T-cell (primary cell): ENCODE results near the gene TGFBR2. TPM values are rescaled to one million over a fixed set of nuclear protein-coding genes. Genes with fewer than 3 reads are reported as not detected.
A peak's percentile ranks its signal among the peaks of the same experiment; 100 is the strongest.

Experiments
- ATAC-seq, 4 experiments: fragments of 200-7000 bp in 3 of 4; fragments of 150-1000 bp in 1 of 4; cut with Tn5 transposase; replicated peaks in 1 of 4; 1 replicate in 3 of 4; 2 replicates in 1 of 4; pipeline ENCODE4 v1.10.0; 2021; ENCODE audit warnings: moderate library complexity in 3 of 4, mild to moderate bottlenecking in 2 of 4, moderate number of reproducible peaks in 1 of 4
- CTCF ChIA-PET, 2 donors: fragments of 300-600 bp; sonication (Branson Sonifier 250); formaldehyde crosslinking; loops; one replicate each; lab custom pipeline; 2022; ENCODE audit warnings: antibody characterized with exemption in 2 of 2; lab: Charles Lee
- POLR2A ChIA-PET, 2 donors: fragments of 300-600 bp; sonication (Branson Sonifier 250); formaldehyde crosslinking; loops; one replicate each; lab custom pipeline; 2022; ENCODE audit warnings: antibody characterized with exemption in 2 of 2; lab: Charles Lee
- DNase-seq, 35 experiments: peaks; one replicate each; pipeline versions ENCODE4 v3.0.0 to v3.0.0-alpha.2; 2013 to 2023
- H3K27ac ChIP-seq: one replicate; pipeline ENCODE4 v1.5.1; 2013; ENCODE audit warnings: low read length
- H3K27me3 ChIP-seq, 2 experiments: replicated peaks in 1 of 2; 1 replicate in 1 of 2; 2 replicates in 1 of 2; pipeline versions ENCODE4 v1.6.1 to v1.7.0; 2013; ENCODE audit warnings: low read length in 1 of 2, mixed read lengths in 1 of 2; ENCODE audit not compliant: control insufficient read depth in 2 of 2, insufficient read depth in 2 of 2; ENCODE audit errors: extremely low read depth in 1 of 2
- H3K36me3 ChIP-seq, 2 donors: 1 replicate in 1 of 2; 2 replicates in 1 of 2; pipeline versions ENCODE4 v1.6.1 to v1.7.0; 2013; ENCODE audit warnings: low read length in 1 of 2; ENCODE audit not compliant: control insufficient read depth in 2 of 2, insufficient read depth in 1 of 2; ENCODE audit errors: extremely low read depth in 1 of 2
- H3K4me1 ChIP-seq, 2 experiments: 1 replicate in 1 of 2; 2 replicates in 1 of 2; pipeline versions ENCODE4 v1.6.1 to v1.7.0; 2013; ENCODE audit warnings: low read length in 2 of 2, mixed read lengths in 1 of 2; ENCODE audit not compliant: insufficient read depth in 2 of 2, control insufficient read depth in 1 of 2; ENCODE audit errors: extremely low read depth in 1 of 2
- H3K4me3 ChIP-seq, 2 donors: 1 replicate in 1 of 2; 2 replicates in 1 of 2; pipeline versions ENCODE4 v1.5.1 to v1.7.0; 2013; ENCODE audit warnings: mild to moderate bottlenecking in 2 of 2, low read length in 1 of 2, moderate library complexity in 1 of 2; ENCODE audit not compliant: control insufficient read depth in 1 of 2; ENCODE audit errors: extremely low read depth in 1 of 2
- H3K9me3 ChIP-seq: 2 replicates; pipeline ENCODE4 v1.7.0; 2013
- H3K27ac Mint-ChIP-seq, 2 donors: one replicate each; pipeline ENCODE4 v1.8.0; 2020 to 2021; ENCODE audit warnings: mild to moderate bottlenecking in 2 of 2, mixed read lengths in 2 of 2
- H3K27me3 Mint-ChIP-seq, 2 donors: one replicate each; pipeline ENCODE4 v1.8.0; 2021 to 2022; ENCODE audit warnings: mixed read lengths in 2 of 2
- H3K36me3 Mint-ChIP-seq: one replicate; pipeline ENCODE4 v1.8.0; 2021; ENCODE audit warnings: mixed read lengths
- H3K4me1 Mint-ChIP-seq, 3 donors: one replicate each; pipeline ENCODE4 v1.8.0; 2020 to 2022; ENCODE audit warnings: mixed read lengths in 3 of 3, mild to moderate bottlenecking in 1 of 3
- H3K4me3 Mint-ChIP-seq, 3 donors: one replicate each; pipeline ENCODE4 v1.8.0; 2020 to 2022; ENCODE audit warnings: mild to moderate bottlenecking in 3 of 3, mixed read lengths in 3 of 3, moderate library complexity in 3 of 3
- H3K9me3 Mint-ChIP-seq, 3 donors: one replicate each; pipeline ENCODE4 v1.8.0; 2020 to 2022; ENCODE audit warnings: mixed read lengths in 3 of 3
- WGBS: methylation state at CpG from one replicate; pipeline ENCODE4 v1.1.5; 2013; ENCODE audit warnings: missing lambda C conversion rate; ENCODE audit not compliant: insufficient coverage; 5-methylcytosine and 5-hydroxymethylcytosine counted together
- total RNA-seq, 35 experiments: library from RNA in 6 of 35; stranded (reverse) in 6 of 35; fragments of 120-200 nt in 1 of 35; gene quantifications; one replicate each; pipeline versions ENCODE4 v1.2.1 to v1.2.4 and lab custom pipeline; 2013 to 2026

The TGFBR2 gene
- total RNA-seq, 5 donors from 2014 or later (not counting 1 experiment from before 2014, with no cell fraction given) = 114 to 145 (median 127) TPM

DNA sequence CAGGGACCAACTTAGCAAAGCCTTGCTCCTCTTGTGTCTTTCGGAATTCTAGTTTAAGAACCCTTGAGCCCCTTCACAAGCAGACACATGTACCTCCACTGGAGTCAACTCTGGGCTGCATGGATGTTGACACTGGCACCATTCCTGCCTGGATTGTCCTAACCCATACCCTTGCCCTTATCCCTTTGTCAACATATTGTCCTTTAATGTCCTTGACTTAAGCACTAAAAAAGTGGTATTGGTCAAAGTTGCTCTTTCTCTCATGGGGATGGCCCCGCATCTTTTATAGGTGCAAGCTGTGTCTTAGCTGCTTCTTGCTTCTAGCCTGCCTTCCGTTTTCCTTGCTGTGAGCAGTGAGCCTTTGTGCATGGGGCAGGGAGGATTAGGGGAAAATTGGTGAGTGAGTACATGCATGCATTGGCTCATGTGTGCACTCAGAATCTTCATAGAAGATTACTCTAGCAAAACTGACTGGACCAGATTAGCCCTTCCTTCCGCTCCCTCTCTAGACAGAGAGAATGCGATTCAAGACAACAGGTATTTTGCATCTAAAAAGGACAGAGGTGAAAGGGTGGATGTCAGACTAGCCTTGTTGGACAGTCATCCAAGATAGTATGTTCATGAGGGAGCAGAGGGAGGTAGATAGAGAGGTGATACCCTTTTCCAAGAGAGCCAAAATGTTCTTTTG is 42.4 kb downstream of the TGFBR2 start:
- Mint-ChIP-seq H3K27ac (peak overlapping the region; percentile 77 to 95), H3K36me3 (peaks cover 68% of the 10 kb centered on the region), H3K9me3 (no peaks in the 10 kb centered on the region), H3K27me3 (no peaks in the 10 kb centered on the region), H3K4me3 (peak overlapping the region in 1 of 3 donors; percentile 76), H3K4me1 (peaks cover 97 to 98% (median 98%) of the 10 kb centered on the region in 3 donors)
- H3K4me3 ChIP-seq = no peak overlapping the region
- no peaks in the 10 kb centered on the region for H3K27me3 ChIP-seq
- ChIA-PET POLR2A (no interaction called here), CTCF (interaction anchor here in 1 of 2 donors (0.7 kb wide), 1 partner anchor 106 kb away, joined by 3 read pairs; no protein-coding TSS in a partner anchor)
- 93% methylated on average over 2 of the region's 5 CpGs for WGBS
- H3K4me1 ChIP-seq = peaks cover 73 to 78% of the 10 kb centered on the region in 2 experiments
- no peak for DNase-seq
- ATAC-seq = no peak
- peaks cover 0 to 80% of the 10 kb centered on the region in 2 donors for H3K36me3 ChIP-seq
- H3K27ac ChIP-seq = peak overlapping the region; percentile 56
- no peaks in the 10 kb centered on the region for H3K9me3 ChIP-seq

DNA sequence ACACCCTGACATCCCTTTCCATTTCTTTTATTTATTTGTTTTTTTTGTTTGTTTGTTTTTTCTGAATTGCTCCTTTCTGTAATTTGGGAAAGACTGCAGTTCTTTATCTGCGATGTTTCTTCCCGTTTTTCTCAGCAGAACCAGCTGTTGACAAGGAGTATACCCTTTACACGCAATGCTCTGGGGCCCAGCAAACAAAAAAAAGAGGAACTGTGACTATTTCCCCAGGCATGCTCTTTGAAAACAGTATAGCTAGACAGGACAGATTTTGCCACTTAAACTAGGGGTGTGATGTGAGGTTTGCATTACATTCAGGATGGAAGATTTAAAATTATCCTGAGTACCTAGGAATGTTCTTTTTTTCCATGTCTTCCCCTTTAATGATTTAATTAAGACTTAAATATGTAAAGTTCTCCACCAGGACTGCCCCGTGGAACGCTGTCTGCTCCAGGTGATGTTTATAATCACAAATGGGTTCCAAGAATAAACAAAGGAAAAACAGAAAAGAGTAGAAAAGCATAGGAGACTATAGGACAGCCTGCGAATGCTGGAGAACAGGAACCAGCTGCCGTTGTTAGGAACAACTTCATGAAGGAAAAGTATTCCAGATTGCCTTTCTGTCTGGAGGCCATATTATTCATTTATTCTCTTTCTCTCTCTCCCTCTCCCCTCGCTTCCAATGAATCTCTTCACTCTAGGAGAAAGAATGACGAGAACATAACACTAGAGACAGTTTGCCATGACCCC is 43.3 kb downstream of the TGFBR2 start:
- Mint-ChIP-seq H3K27ac (peak overlapping the region; percentile 77 to 95), H3K4me1 (peaks cover 97 to 98% (median 98%) of the 10 kb centered on the region in 3 donors), H3K36me3 (peaks cover 73% of the 10 kb centered on the region), H3K9me3 (no peaks in the 10 kb centered on the region), H3K4me3 (peak overlapping the region in 1 of 3 donors; percentile 76), H3K27me3 (no peaks in the 10 kb centered on the region)
- WGBS = 86% methylated on average over 2 of the region's 9 CpGs
- POLR2A ChIA-PET = no interaction called here
- CTCF ChIA-PET = interaction anchor here in 1 of 2 donors (0.7 to 1.1 kb wide), 3 partner anchors 11 to 43 kb away, joined by 3 read pairs; no protein-coding TSS in a partner anchor
- H3K27ac ChIP-seq = peak overlapping the region; percentile 25
- H3K4me3 ChIP-seq = no peak overlapping the region
- peaks cover 0 to 90% of the 10 kb centered on the region in 2 donors for H3K36me3 ChIP-seq
- H3K4me1 ChIP-seq = peaks cover 72 to 79% of the 10 kb centered on the region in 2 experiments
- no peak for DNase-seq
- ATAC-seq = no peak
- H3K9me3 ChIP-seq = no peaks in the 10 kb centered on the region
- no peaks in the 10 kb centered on the region for H3K27me3 ChIP-seq

DNA sequence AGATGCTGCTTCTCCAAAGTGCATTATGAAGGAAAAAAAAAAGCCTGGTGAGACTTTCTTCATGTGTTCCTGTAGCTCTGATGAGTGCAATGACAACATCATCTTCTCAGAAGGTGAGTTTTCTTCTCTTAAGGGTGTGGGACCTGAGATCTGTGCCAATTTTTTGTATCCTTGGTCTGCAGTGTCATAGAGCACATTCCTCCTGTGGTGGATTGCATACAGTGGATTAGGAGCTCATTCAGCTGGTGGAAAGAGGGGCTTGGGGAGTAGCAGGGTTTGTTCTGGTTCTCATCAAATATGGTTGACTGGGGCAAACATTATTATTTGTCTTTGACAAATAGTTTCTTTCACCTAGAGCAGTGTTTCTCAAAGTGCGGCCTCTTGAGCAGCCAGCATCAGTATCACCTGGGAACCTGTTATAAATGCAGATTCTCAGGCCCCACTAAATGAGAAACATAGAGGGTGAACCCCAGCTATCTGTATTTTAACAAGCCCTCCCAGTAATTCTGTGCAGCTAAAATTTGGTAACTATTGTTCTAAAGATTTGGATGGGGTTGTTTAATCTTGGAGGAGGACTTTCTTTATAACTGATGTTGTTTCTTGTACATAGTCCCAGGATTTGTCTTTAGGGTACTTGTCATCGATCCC is 44.1 kb downstream of the TGFBR2 start:
- Histone ChIP-seq H3K9me3 (no peaks in the 10 kb centered on the region), H3K36me3 (peaks cover 0 to 89% of the 10 kb centered on the region in 2 donors), H3K4me3 (no peak overlapping the region), H3K27ac (peak overlapping the region; percentile 43), H3K4me1 (peaks cover 74 to 84% of the 10 kb centered on the region in 2 experiments), H3K27me3 (no peaks in the 10 kb centered on the region)
- WGBS = no CpG with 5 or more reads among the region's 2 CpGs
- peaks cover 75% of the 10 kb centered on the region for H3K36me3 Mint-ChIP-seq
- ChIA-PET CTCF (interaction anchor here in 1 of 2 donors (0.7 to 1.1 kb wide), 3 partner anchors 12 to 43 kb away, joined by 3 read pairs; no protein-coding TSS in a partner anchor), POLR2A (no interaction called here)
- peak overlapping the region in 1 of 3 donors; percentile 76 for H3K4me3 Mint-ChIP-seq
- no peaks in the 10 kb centered on the region for H3K9me3 Mint-ChIP-seq
- DNase-seq (no peak), ATAC-seq (no peak)
- peak overlapping the region; percentile 77 to 95 for H3K27ac Mint-ChIP-seq
- peaks cover 97 to 98% (median 98%) of the 10 kb centered on the region in 3 donors for H3K4me1 Mint-ChIP-seq
- H3K27me3 Mint-ChIP-seq = no peaks in the 10 kb centered on the region

- POLR2A ChIA-PET = interaction anchor here (1.0 to 1.4 kb wide), 2 partner anchors 15 to 25 kb away, joined by 3 read pairs; no protein-coding TSS in a partner anchor
- Histone ChIP-seq H3K27ac (peak overlapping the region; percentile 97), H3K36me3 (peaks cover 3 to 76% of the 10 kb centered on the region in 2 donors), H3K4me1 (peaks cover 79 to 88% of the 10 kb centered on the region in 2 experiments), H3K9me3 (no peaks in the 10 kb centered on the region), H3K27me3 (no peaks in the 10 kb centered on the region), H3K4me3 (no peak overlapping the region)
- Mint-ChIP-seq H3K9me3 (no peaks in the 10 kb centered on the region), H3K4me3 (peak overlapping the region; percentile 25 to 76 (median 25)), H3K4me1 (peaks cover 99 to 100% (median 100%) of the 10 kb centered on the region in 3 donors), H3K36me3 (peaks cover 78% of the 10 kb centered on the region), H3K27ac (peak overlapping the region; percentile 95 to 96), H3K27me3 (no peaks in the 10 kb centered on the region)
- CTCF ChIA-PET = interaction anchor here in 1 of 2 donors (1.1 to 1.8 kb wide), 4 partner anchors 10 to 39 kb away, joined by 6 to 8 read pairs (median 7); no protein-coding TSS in a partner anchor
- WGBS = 40% methylated on average over 1 of the region's 1 CpG
- ATAC-seq (no peak), DNase-seq (no peak)
Observed at GRCh38 chr3:30654269-30654668, 47.9 kb downstream of the TGFBR2 start.

GRCh38 chr3:30655187-30655812 is 48.9 kb downstream of the TGFBR2 start:
- H3K9me3 ChIP-seq = no peaks in the 10 kb centered on the region
- H3K36me3 Mint-ChIP-seq = peaks cover 70% of the 10 kb centered on the region
- H3K36me3 ChIP-seq = peaks cover 3 to 75% of the 10 kb centered on the region in 2 donors
- ChIA-PET POLR2A (interaction anchor here (0.5 to 1.5 kb wide), 15 partner anchors 9 to 47 kb away, joined by 3 to 17 read pairs (median 4); no protein-coding TSS in a partner anchor), CTCF (interaction anchor here (0.6 to 1.8 kb wide), 11 partner anchors 9 to 51 kb away, joined by 3 to 8 read pairs (median 4); no protein-coding TSS in a partner anchor)
- no CpG with 5 or more reads among the region's 5 CpGs for WGBS
- ATAC-seq (peak; percentile 41 to 58 (median 52)), DNase-seq (peak in 31 of 35 experiments; percentile 22 to 75 (median 47))
- H3K27me3 Mint-ChIP-seq = no peaks in the 10 kb centered on the region
- H3K4me1 ChIP-seq = peaks cover 81 to 88% of the 10 kb centered on the region in 2 experiments
- H3K27ac ChIP-seq = peak overlapping the region; percentile 97
- H3K4me3 Mint-ChIP-seq = peak overlapping the region; percentile 62 to 76 (median 68)
- peak overlapping the region; percentile 95 to 96 for H3K27ac Mint-ChIP-seq
- H3K9me3 Mint-ChIP-seq = no peaks in the 10 kb centered on the region
- peak overlapping the region; percentile 22 to 44 for H3K4me3 ChIP-seq
- H3K27me3 ChIP-seq = no peaks in the 10 kb centered on the region
- peaks cover 96 to 99% (median 97%) of the 10 kb centered on the region in 3 donors for H3K4me1 Mint-ChIP-seq
